ENCODE measurements around the gene CD80.

The CD80 gene

GRCh38 chr3:119542168-119542767 lies 17.1 kb downstream of the CD80 start:
- no peak for DNase-seq

- no peak for DNase-seq
These were observed 17.9 kb downstream of the CD80 start for GRCh38 chr3:119541547-119541946.

GRCh38 chr3:119538772-119539171 lies 20.6 kb downstream of the CD80 start:
- no peak for DNase-seq

- no peak for DNase-seq
These were observed 22.7 kb downstream of the CD80 start for GRCh38 chr3:119536757-119537156.

- no peak for DNase-seq
These were observed 25.1 kb downstream of the CD80 start for GRCh38 chr3:119534296-119534695.

- DNase-seq: no peak
These were observed 28.3 kb downstream of the CD80 start for GRCh38 chr3:119531151-119531550.

- no peak for DNase-seq
These were observed 29.0 kb downstream of the CD80 start for GRCh38 chr3:119530456-119530855.

- no peak for DNase-seq
These were observed 29.5 kb downstream of the CD80 start for GRCh38 chr3:119529883-119530282.

- no peak for DNase-seq
These were observed 31.7 kb downstream of the CD80 start for GRCh38 chr3:119527714-119528113.

GRCh38 chr3:119524931-119525662 lies 34.3 kb downstream of the CD80 start:
- DNase-seq: peak; percentile 29

GRCh38 chr3:119518026-119518425 lies 41.4 kb downstream of the CD80 start:
- no peak for DNase-seq

- no peak for DNase-seq
These were observed 42.3 kb downstream of the CD80 start for GRCh38 chr3:119517112-119517511.

- no peak for DNase-seq
These were observed 44.8 kb downstream of the CD80 start for GRCh38 chr3:119514637-119515036.

GRCh38 chr3:119510690-119511089 lies 48.7 kb downstream of the CD80 start:
- no peak for DNase-seq

- DNase-seq: no peak
These were observed 51.1 kb downstream of the CD80 start for GRCh38 chr3:119508172-119508845.

GRCh38 chr3:119507404-119507803 lies 52.0 kb downstream of the CD80 start:
- no peak for DNase-seq

- no peak for DNase-seq
These were observed 52.8 kb downstream of the CD80 start for GRCh38 chr3:119506631-119507030.

- no peak for DNase-seq
These were observed 58.5 kb downstream of the CD80 start for GRCh38 chr3:119500901-119501300.

GRCh38 chr3:119500265-119500664 lies 59.1 kb downstream of the CD80 start:
- DNase-seq: no peak

- peak; percentile 96 for DNase-seq
These were observed 61.0 kb downstream of the CD80 start, which contains the start of gene TIMMDC1 for GRCh38 chr3:119498186-119499011. Gene TIMMDC1 (plus strand): TSS chr3:119498547. CDS start chr3:119498734, 187 bp downstream.

GRCh38 chr3:119497820-119498185 lies 61.6 kb downstream of the CD80 start:
- DNase-seq: no peak

- DNase-seq: no peak
These were observed 64.8 kb downstream of the CD80 start for GRCh38 chr3:119494597-119494996.

GRCh38 chr3:119492810-119493209 lies 66.6 kb downstream of the CD80 start:
- peak; percentile 26 for DNase-seq
